CD4-positive, alpha-beta memory T cell (primary cell): ENCODE results near the gene DNASE1L3. TPM values are rescaled to one million over a fixed set of nuclear protein-coding genes. Genes with fewer than 3 reads are reported as not detected.

ENCODE experiments used
- CTCF ChIA-PET: fragments of 350-600 bp; sonication (Branson Sonifier 250); formaldehyde crosslinking; loops from one replicate; lab custom pipeline; 2021; ENCODE audit warnings: inconsistent platforms; ENCODE audit not compliant: partially characterized antibody; lab: Charles Lee
- POLR2A ChIA-PET: fragments of 350-600 bp; sonication (Branson Sonifier 250); formaldehyde crosslinking; loops from one replicate; lab custom pipeline; 2021; ENCODE audit not compliant: partially characterized antibody; lab: Charles Lee
- DNase-seq, 5 donors: peaks; one replicate each; pipeline versions ENCODE4 v3.0.0 to v3.0.0-alpha.2; 2020 to 2022; ENCODE audit warnings: mixed read lengths in 1 of 5
- H3K27ac ChIP-seq: one replicate; pipeline ENCODE4 v1.7.0; 2013; ENCODE audit warnings: low read depth, low read length
- H3K27me3 ChIP-seq: 2 replicates; pipeline ENCODE4 v1.7.0; 2013; ENCODE audit warnings: mild to moderate bottlenecking, low read length, moderate library complexity; ENCODE audit not compliant: insufficient read depth
- H3K36me3 ChIP-seq: 2 replicates; pipeline ENCODE4 v1.7.0; 2013; ENCODE audit warnings: mild to moderate bottlenecking, low read length, moderate library complexity; ENCODE audit not compliant: insufficient read depth
- H3K4me1 ChIP-seq: 2 replicates; pipeline ENCODE4 v1.7.0; 2013; ENCODE audit warnings: mild to moderate bottlenecking, low read length, moderate library complexity; ENCODE audit not compliant: insufficient read depth
- H3K4me3 ChIP-seq, 2 donors: one replicate each; pipeline ENCODE4 v1.7.0; 2013; ENCODE audit warnings: low read length in 2 of 2, mild to moderate bottlenecking in 1 of 2
- H3K9me3 ChIP-seq, 2 donors: one replicate each; pipeline ENCODE4 v1.7.0; 2013; ENCODE audit warnings: low read length in 2 of 2, control low read depth in 1 of 2; ENCODE audit not compliant: control insufficient read depth in 1 of 2
- H3K27ac Mint-ChIP-seq, 7 donors: one replicate each; pipeline ENCODE4 v1.8.0; 2020 to 2021; ENCODE audit warnings: mixed read lengths in 7 of 7, mild to moderate bottlenecking in 6 of 7, inconsistent platforms in 3 of 7, moderate library complexity in 3 of 7
- H3K27me3 Mint-ChIP-seq, 2 donors: one replicate each; pipeline ENCODE4 v1.8.0; 2020 to 2021; ENCODE audit warnings: mixed read lengths in 2 of 2
- H3K36me3 Mint-ChIP-seq, 2 donors: one replicate each; pipeline ENCODE4 v1.8.0; 2020 to 2021; ENCODE audit warnings: mixed read lengths in 2 of 2, inconsistent platforms in 1 of 2, mild to moderate bottlenecking in 1 of 2
- H3K4me1 Mint-ChIP-seq, 4 donors: one replicate each; pipeline ENCODE4 v1.8.0; 2020 to 2021; ENCODE audit warnings: mixed read lengths in 4 of 4, mild to moderate bottlenecking in 1 of 4
- H3K4me3 Mint-ChIP-seq, 8 donors: one replicate each; pipeline ENCODE4 v1.8.0; 2020 to 2021; ENCODE audit warnings: mixed read lengths in 8 of 8, mild to moderate bottlenecking in 7 of 8, moderate library complexity in 6 of 8, inconsistent platforms in 3 of 8
- H3K9me3 Mint-ChIP-seq, 8 donors: one replicate each; pipeline ENCODE4 v1.8.0; 2020 to 2021; ENCODE audit warnings: mixed read lengths in 8 of 8, mild to moderate bottlenecking in 5 of 8, inconsistent platforms in 3 of 8, moderate library complexity in 1 of 8
- intact Hi-C: fragments of 100-400 bp; cut with micrococcal nuclease; formaldehyde crosslinking; loops from one replicate; pipeline ENCODE4 v1.15.1; 2023
- polyA plus RNA-seq, 2 donors: library from polyadenylated mRNA; unstranded; fragments of 300-500 nt; fragmentation: Illumina TruSeq; gene quantifications; one replicate each; pipeline ENCODE4 v1.2.3, GENCODE V29; 2021
- total RNA-seq, 2 experiments: library from RNA; stranded (reverse); gene quantifications; one replicate each; pipeline ENCODE4 v1.2.3, GENCODE V29; 2021

DNASE1L3 gene
- total and polyA plus RNA-seq, 4 experiments from 2014 or later = not detected

DNA sequence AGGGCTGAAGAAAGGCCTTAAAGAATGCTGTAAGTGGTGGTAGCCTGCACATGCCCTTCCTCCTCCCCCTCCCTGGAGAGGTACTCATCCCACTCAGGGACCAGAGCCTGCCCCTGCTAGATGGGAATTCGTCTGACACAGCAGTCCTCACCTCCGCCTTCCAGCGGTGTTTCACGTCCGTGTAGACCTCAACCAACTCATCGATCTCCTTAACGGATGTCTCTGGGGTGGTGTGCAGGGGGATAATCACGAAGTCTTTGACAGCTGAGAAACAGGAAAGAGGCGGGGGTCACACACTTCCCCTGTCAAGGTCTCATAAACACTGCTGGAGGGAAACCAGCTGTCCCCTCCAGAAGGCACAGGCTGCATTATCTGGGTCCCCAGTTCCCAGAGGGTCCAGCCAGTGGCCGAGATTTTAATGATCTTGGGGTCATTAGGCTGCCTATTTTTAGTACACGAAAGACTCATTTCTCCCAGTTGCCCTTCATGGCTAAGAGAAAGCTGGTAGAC is 9.9 kb downstream of the DNASE1L3 start:
- H3K4me1 Mint-ChIP-seq = peaks cover 0 to 1% (median 0%) of the 10 kb centered on the region in 4 donors
- H3K27ac Mint-ChIP-seq = no peak overlapping the region
- ChIA-PET POLR2A (no interaction called here), CTCF (interaction anchor here (0.9 to 1.8 kb wide), 3 partner anchors 10 to 17 kb away, joined by 3 to 5 read pairs (median 4); no protein-coding TSS in a partner anchor)
- H3K27ac ChIP-seq = no peak overlapping the region
- DNase-seq = no peak
- H3K9me3 Mint-ChIP-seq = peaks cover 0 to 16% (median 8%) of the 10 kb centered on the region in 8 donors
- H3K27me3 Mint-ChIP-seq = peaks cover 12 to 25% of the 10 kb centered on the region in 2 donors
- intact Hi-C loops = no loop called here
- no peak overlapping the region for H3K4me3 ChIP-seq
- no peaks in the 10 kb centered on the region for H3K4me1 ChIP-seq
- H3K36me3 ChIP-seq = no peaks in the 10 kb centered on the region
- peaks cover 0 to 3% of the 10 kb centered on the region in 2 donors for H3K36me3 Mint-ChIP-seq
- no peak overlapping the region for H3K4me3 Mint-ChIP-seq
- peaks cover 5% of the 10 kb centered on the region for H3K27me3 ChIP-seq
- no peaks in the 10 kb centered on the region for H3K9me3 ChIP-seq

DNA sequence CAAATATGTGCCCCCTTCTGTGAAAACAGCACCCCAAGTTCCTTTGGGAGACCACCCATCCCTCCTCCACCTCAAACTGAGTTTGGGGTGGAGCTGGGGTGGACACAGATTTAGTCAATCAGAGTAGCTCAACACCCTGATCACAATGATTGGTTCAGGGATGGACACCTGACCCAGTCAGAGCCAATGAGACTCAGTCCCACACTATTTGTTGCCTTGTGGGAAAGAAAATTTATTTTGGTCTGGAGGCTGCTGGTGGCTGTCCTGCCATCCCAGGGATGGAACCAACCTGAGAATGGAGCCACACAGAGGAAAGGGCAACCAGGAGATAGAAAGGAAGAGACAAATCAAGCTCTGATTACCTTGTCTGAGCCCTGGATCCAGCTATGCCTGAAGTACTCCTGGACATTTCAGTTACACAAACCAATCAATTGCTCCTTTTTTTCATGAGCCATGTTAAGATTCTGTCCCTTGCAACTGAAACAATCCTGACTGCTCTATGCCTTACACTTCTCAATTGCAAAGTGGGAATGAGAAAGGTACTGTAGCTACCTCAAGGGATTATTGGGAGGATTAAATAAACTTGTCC is 10.6 kb downstream of the DNASE1L3 start:
- Mint-ChIP-seq H3K27ac (no peak overlapping the region), H3K36me3 (peaks cover 0 to 3% of the 10 kb centered on the region in 2 donors), H3K9me3 (peaks cover 0 to 16% (median 8%) of the 10 kb centered on the region in 8 donors), H3K4me3 (no peak overlapping the region), H3K4me1 (peaks cover 0 to 1% (median 0%) of the 10 kb centered on the region in 4 donors), H3K27me3 (peaks cover 14 to 24% of the 10 kb centered on the region in 2 donors)
- no peaks in the 10 kb centered on the region for H3K36me3 ChIP-seq
- no peak overlapping the region for H3K4me3 ChIP-seq
- ChIA-PET POLR2A (no interaction called here), CTCF (interaction anchor here (0.8 to 1.8 kb wide), 4 partner anchors 10 to 18 kb away, joined by 3 to 5 read pairs (median 4); no protein-coding TSS in a partner anchor)
- H3K4me1 ChIP-seq = no peaks in the 10 kb centered on the region
- H3K27me3 ChIP-seq = peaks cover 5% of the 10 kb centered on the region
- H3K27ac ChIP-seq = no peak overlapping the region
- no peaks in the 10 kb centered on the region for H3K9me3 ChIP-seq
- no peak for DNase-seq
- intact Hi-C loops = no loop called here

DNA sequence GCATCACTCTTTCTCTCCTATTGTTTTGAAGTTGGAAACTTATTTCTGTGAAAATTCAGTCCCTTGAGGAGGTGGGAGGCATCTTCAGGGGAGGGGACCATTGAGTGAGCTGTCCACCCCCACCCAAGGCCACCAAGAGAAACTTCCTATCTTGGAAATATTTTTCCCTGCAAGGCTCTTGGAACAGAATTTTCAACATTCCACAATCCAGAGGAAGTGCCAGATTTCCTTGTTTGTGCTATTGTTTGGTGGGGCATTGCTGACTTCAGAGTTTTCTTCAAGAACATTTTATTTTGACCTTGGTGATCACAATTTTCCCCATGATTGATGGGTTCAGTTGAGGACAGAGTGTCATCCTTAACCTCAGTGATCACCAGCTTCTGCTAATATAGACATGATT is 12.0 kb downstream of the DNASE1L3 start:
- peaks cover 0 to 3% of the 10 kb centered on the region in 2 donors for H3K36me3 Mint-ChIP-seq

DNA sequence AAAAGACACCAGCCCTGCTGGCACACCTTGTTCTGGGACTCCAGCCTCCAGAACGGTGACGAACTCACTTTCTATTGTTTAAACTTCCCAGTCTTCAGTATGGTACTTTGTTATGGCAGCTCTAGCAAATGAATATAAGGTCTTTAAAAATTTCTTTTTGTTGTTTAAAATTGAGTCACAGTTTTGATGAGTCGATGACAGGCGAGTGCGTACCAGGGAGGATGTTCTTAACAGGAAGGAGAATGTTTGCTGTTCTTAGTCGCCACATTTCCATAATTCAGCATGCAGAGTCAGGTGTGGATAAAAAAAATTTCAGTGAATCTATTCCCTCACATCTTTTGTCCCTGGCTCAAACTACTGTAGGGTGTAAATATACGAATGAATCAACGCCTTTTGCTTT is 12.4 kb downstream of the DNASE1L3 start:
- H3K9me3 Mint-ChIP-seq = peaks cover 0 to 16% (median 8%) of the 10 kb centered on the region in 8 donors
- H3K27me3 Mint-ChIP-seq = peaks cover 12 to 17% of the 10 kb centered on the region in 2 donors
- Histone ChIP-seq H3K4me1 (no peaks in the 10 kb centered on the region), H3K4me3 (no peak overlapping the region), H3K27me3 (peaks cover 1% of the 10 kb centered on the region), H3K9me3 (no peaks in the 10 kb centered on the region), H3K36me3 (no peaks in the 10 kb centered on the region), H3K27ac (no peak overlapping the region)
- CTCF ChIA-PET = no interaction called here
- peaks cover 0 to 3% of the 10 kb centered on the region in 2 donors for H3K36me3 Mint-ChIP-seq
- H3K27ac Mint-ChIP-seq = no peak overlapping the region
- intact Hi-C loops = no loop called here
- POLR2A ChIA-PET = no interaction called here
- DNase-seq = no peak
- H3K4me3 Mint-ChIP-seq = no peak overlapping the region
- peaks cover 0 to 1% (median 0%) of the 10 kb centered on the region in 4 donors for H3K4me1 Mint-ChIP-seq

More for the DNA sequence above, 12.0 kb downstream of the DNASE1L3 start:
- Histone ChIP-seq H3K27me3 (peaks cover 5% of the 10 kb centered on the region), H3K9me3 (no peaks in the 10 kb centered on the region), H3K4me3 (no peak overlapping the region), H3K4me1 (no peaks in the 10 kb centered on the region), H3K27ac (no peak overlapping the region), H3K36me3 (no peaks in the 10 kb centered on the region)
- H3K4me1 Mint-ChIP-seq = peaks cover 0 to 1% (median 0%) of the 10 kb centered on the region in 4 donors
- POLR2A ChIA-PET = no interaction called here
- no peak for DNase-seq
- peaks cover 0 to 16% (median 8%) of the 10 kb centered on the region in 8 donors for H3K9me3 Mint-ChIP-seq
- H3K4me3 Mint-ChIP-seq = no peak overlapping the region
- CTCF ChIA-PET = no interaction called here
- intact Hi-C loops = no loop called here
- no peak overlapping the region for H3K27ac Mint-ChIP-seq
- H3K27me3 Mint-ChIP-seq = peaks cover 12 to 18% of the 10 kb centered on the region in 2 donors

DNA sequence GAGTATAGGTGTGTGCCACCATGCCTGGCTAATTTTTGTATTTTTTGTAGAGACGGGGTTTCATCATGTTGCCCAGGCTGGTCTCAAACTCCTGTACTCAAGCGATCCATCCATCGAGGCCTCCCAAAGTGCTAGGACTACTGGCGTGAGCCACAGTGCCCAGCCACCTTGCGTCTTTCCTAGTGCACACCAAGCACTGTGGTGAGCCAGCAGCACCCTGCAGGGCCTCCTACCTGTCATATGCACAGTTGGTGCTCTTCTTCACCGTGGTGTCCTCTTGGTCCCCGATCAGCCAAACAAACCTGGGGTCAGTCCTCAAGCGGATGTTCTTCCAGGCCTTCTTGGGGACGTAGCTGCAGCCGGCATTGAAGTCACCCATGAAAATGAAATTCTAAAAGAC is 13.2 kb downstream of the DNASE1L3 start:
- intact Hi-C loops = no loop called here
- Histone ChIP-seq H3K4me3 (no peak overlapping the region), H3K27ac (no peak overlapping the region), H3K9me3 (no peaks in the 10 kb centered on the region), H3K36me3 (no peaks in the 10 kb centered on the region), H3K4me1 (no peaks in the 10 kb centered on the region), H3K27me3 (no peaks in the 10 kb centered on the region)
- DNase-seq = no peak
- Mint-ChIP-seq H3K9me3 (peaks cover 0 to 10% (median 4%) of the 10 kb centered on the region in 8 donors), H3K4me3 (no peak overlapping the region), H3K4me1 (no peaks in the 10 kb centered on the region), H3K27ac (no peak overlapping the region), H3K36me3 (no peaks in the 10 kb centered on the region), H3K27me3 (peaks cover 8 to 12% of the 10 kb centered on the region in 2 donors)
- POLR2A ChIA-PET = no interaction called here
- CTCF ChIA-PET = interaction anchor here (1.8 kb wide), 1 partner anchor 9 kb away, joined by 6 read pairs; no protein-coding TSS in a partner anchor

DNA sequence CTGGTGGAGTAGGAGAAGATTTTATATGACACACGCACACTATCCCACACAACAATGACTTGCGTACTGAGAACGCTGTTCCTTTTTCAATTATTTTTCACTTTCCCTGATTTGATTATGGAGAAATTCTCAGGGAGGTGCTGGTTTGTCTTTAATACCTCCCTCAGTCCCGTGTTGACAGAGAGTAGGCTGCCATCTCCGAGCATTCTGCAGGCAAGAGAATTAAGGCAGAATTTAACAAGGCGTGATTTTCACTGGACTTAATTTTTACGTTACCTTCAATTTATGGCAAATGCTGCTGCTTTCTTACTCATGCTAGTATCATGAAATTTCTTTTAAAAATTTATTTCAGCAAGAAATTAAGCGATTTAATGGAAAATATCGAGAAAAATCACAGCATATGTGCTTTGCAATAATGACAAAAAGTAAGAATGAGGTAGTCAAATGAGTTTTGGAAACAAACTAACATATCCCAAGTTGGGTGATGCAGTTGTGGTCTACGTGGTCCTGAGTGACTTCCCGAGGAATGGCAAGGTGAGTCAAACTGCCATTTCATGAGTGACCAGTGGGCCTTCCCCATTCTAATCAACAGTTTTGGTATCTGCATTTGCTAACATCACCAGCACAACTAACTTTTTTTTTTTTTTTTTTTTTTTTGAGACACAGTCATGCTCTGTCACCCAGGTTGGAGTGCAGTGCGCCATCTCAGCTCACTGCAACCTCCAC is 16.9 kb downstream of the DNASE1L3 start:
- CTCF ChIA-PET = interaction anchor here (8.7 kb wide), 1 partner anchor 22 kb away, joined by 90 read pairs; no protein-coding TSS in a partner anchor

DNA sequence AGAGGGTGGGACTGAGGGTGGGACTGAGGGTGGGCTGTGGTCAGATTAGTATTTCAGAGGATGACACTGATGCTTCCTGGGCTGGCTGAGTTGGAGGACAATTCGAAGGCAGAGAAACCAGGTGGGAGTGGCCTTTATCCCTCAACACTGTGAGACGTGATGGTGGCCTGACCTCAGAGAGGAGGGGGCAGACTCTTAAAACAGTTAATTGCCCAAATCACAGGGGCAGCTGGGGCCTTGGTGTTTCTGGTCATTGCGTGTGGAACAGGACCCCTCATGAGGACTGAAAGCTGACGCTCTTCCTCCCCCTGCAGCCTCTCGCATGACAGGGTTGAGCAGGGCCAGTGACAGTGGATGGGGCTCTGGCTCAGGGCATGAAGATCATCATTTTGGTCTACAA is 18.7 kb downstream of the DNASE1L3 start:
- H3K9me3 Mint-ChIP-seq = no peaks in the 10 kb centered on the region
- H3K36me3 ChIP-seq = no peaks in the 10 kb centered on the region
- no peak for DNase-seq
- ChIA-PET CTCF (interaction anchor here (8.7 kb wide), 1 partner anchor 24 kb away, joined by 90 read pairs; no protein-coding TSS in a partner anchor), POLR2A (no interaction called here)
- H3K27me3 ChIP-seq = no peaks in the 10 kb centered on the region
- H3K9me3 ChIP-seq = no peaks in the 10 kb centered on the region
- peaks cover 0 to 2% of the 10 kb centered on the region in 2 donors for H3K27me3 Mint-ChIP-seq
- peaks cover 0 to 4% (median 3%) of the 10 kb centered on the region in 4 donors for H3K4me1 Mint-ChIP-seq
- H3K36me3 Mint-ChIP-seq = no peaks in the 10 kb centered on the region
- intact Hi-C loops = no loop called here
- H3K4me1 ChIP-seq = no peaks in the 10 kb centered on the region
- H3K4me3 ChIP-seq = no peak overlapping the region
- H3K4me3 Mint-ChIP-seq = no peak overlapping the region
- H3K27ac Mint-ChIP-seq = peak overlapping the region in 1 of 7 donors; percentile 30
- no peak overlapping the region for H3K27ac ChIP-seq

More for the DNA sequence above, 16.9 kb downstream of the DNASE1L3 start:
- Histone ChIP-seq H3K4me3 (no peak overlapping the region), H3K9me3 (no peaks in the 10 kb centered on the region), H3K27me3 (no peaks in the 10 kb centered on the region), H3K36me3 (no peaks in the 10 kb centered on the region), H3K4me1 (no peaks in the 10 kb centered on the region), H3K27ac (no peak overlapping the region)
- POLR2A ChIA-PET = no interaction called here
- Mint-ChIP-seq H3K27ac (no peak overlapping the region), H3K9me3 (no peaks in the 10 kb centered on the region), H3K4me3 (no peak overlapping the region), H3K4me1 (no peaks in the 10 kb centered on the region), H3K27me3 (peaks cover 0 to 2% of the 10 kb centered on the region in 2 donors), H3K36me3 (no peaks in the 10 kb centered on the region)
- intact Hi-C loops = no loop called here
- DNase-seq = no peak
